IMR-90 (cell line): Measurements from ENCODE around the gene LRRC61.

Experiments used
- BHLHE40 ChIP-seq: fragments of 150-350 bp; IDR thresholded peaks from 2 replicates; pipeline ENCODE4 v1.6.1; 2016; ENCODE audit warnings: mild to moderate bottlenecking, low read depth, low read length
- CEBPB ChIP-seq: IDR thresholded peaks from 2 replicates; pipeline ENCODE4 v1.6.1; 2012; ENCODE audit warnings: low read depth, low read length, improper control_type of control experiment
- CHD1 ChIP-seq: IDR thresholded peaks from 2 replicates; pipeline ENCODE4 v1.6.1; 2012; ENCODE audit warnings: low read depth, low read length, improper control_type of control experiment
- CTCF ChIP-seq: conservative IDR thresholded peaks from 2 replicates; pipeline ENCODE4 v1.5.1; 2012; ENCODE audit warnings: mild to moderate bottlenecking, low read depth, low read length, improper control_type of control experiment
- MAFK ChIP-seq: IDR thresholded peaks from 2 replicates; pipeline ENCODE4 v1.6.1; 2012; ENCODE audit warnings: low read depth, low read length, improper control_type of control experiment
- MXI1 ChIP-seq: IDR thresholded peaks from 2 replicates; pipeline ENCODE4 v1.6.1; 2012; ENCODE audit warnings: low read depth, mild to moderate bottlenecking, low read length, moderate library complexity, borderline replicate concordance
- POLR2A ChIP-seq: IDR thresholded peaks from 2 replicates; pipeline ENCODE4 v1.6.1; 2012; ENCODE audit warnings: mild to moderate bottlenecking, low read depth, low read length
- RAD21 ChIP-seq: IDR thresholded peaks from 2 replicates; pipeline ENCODE4 v1.6.1; 2012; ENCODE audit warnings: low read length, improper control_type of control experiment
- RCOR1 ChIP-seq: IDR thresholded peaks from 2 replicates; pipeline ENCODE4 v1.6.1; 2012; ENCODE audit warnings: mild to moderate bottlenecking, low read length, improper control_type of control experiment; ENCODE audit not compliant: insufficient replicate concordance
- RFX5 ChIP-seq: IDR thresholded peaks from 2 replicates; pipeline ENCODE4 v1.8.0; 2012; ENCODE audit warnings: low read depth, mild to moderate bottlenecking, low read length, moderate library complexity
- SMC3 ChIP-seq: fragments of 150-350 bp; IDR thresholded peaks from 2 replicates; pipeline ENCODE4 v1.6.1; 2016; ENCODE audit warnings: low read depth, mild to moderate bottlenecking, antibody characterized with exemption, low read length, moderate library complexity
- USF2 ChIP-seq: fragments of 150-350 bp; IDR thresholded peaks from 2 replicates; pipeline ENCODE4 v1.6.1; 2017; ENCODE audit warnings: mild to moderate bottlenecking, antibody characterized with exemption, low read length, low read depth

GRCh38 chr7:150329331-150330120, 6.4 kb downstream of the LRRC61 start:
- TF ChIP-seq CTCF, result no peak
- no peak for TF ChIP-seq POLR2A
- TF ChIP-seq SMC3, result no peak
- no peak for TF ChIP-seq USF2
- TF ChIP-seq BHLHE40, result no peak
- TF ChIP-seq MXI1, result no peak
- no peak for TF ChIP-seq MAFK
- no peak for TF ChIP-seq RAD21
- TF ChIP-seq RCOR1, result no peak
- TF ChIP-seq CHD1, result no peak
- TF ChIP-seq CEBPB, result no peak
- TF ChIP-seq RFX5, result no peak
